ENCODE results near the gene EP400. TPM values are rescaled to one million over a fixed set of nuclear protein-coding genes. Genes with fewer than 3 reads are reported as not detected.

The EP400 gene
- total and polyA plus RNA-seq, 2 of the 13 experiments (the other 11 are each of a cell fraction or from before 2014, with no cell fraction given), result 4.9 to 5.0 TPM

DNA sequence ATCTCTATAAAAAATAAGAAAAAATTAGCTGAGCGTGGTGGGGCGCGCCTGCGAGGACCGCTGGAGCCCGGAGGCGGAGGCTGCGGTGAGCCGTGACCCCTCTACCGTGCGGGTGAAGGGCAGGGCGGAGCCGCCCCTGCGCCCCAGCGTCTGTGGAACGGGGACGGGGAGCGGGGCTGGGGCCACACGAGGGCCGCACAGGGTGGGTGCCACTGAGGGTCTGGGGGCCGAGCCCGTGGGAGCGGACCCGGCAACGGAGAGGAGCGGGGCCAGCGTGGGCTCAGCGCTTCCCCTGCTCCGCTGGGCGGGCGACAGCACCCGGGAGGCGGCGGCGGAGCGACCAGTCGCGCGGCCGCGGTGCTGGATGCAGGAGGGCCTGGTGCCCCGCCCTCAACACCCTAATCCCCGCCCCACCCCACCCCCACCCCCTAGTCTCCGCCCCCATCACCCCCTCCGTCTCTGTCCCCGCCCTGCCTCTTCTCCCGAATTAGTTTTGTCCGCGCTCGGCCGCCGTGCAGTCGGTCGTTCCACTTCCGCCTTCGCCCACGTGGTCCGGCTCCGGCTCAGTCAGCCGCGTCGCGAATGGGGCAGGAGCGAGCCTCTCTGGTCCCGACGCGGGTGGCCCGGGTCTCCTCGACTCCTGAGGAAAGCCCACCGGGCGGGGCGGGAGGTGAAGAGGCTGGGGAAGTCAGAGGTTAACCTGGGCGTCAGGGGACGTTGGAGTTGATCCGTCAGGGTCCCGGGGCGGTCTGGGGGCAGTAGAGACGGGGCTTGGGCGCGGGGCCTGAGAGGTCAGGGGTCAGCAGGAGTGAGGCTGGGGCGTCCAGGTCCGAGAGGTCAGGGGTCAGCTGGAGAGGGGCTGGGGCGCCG lies 20.8 kb upstream of the EP400 start, which contains the start of gene PUS1 (continued):
- TF ChIP-seq, protein P1, sequence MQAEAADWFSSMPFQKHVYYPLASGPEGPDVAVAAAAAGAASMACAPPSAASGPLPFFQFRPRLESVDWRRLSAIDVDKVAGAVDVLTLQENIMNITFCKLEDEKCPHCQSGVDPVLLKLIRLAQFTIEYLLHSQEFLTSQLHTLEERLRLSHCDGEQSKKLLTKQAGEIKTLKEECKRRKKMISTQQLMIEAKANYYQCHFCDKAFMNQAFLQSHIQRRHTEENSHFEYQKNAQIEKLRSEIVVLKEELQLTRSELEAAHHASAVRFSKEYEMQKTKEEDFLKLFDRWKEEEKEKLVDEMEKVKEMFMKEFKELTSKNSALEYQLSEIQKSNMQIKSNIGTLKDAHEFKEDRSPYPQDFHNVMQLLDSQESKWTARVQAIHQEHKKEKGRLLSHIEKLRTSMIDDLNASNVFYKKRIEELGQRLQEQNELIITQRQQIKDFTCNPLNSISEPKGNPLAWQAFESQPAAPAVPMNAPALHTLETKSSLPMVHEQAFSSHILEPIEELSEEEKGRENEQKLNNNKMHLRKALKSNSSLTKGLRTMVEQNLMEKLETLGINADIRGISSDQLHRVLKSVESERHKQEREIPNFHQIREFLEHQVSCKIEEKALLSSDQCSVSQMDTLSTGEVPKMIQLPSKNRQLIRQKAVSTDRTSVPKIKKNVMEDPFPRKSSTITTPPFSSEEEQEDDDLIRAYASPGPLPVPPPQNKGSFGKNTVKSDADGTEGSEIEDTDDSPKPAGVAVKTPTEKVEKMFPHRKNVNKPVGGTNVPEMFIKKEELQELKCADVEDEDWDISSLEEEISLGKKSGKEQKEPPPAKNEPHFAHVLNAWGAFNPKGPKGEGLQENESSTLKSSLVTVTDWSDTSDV (CRISPR knock-in tag; IDR thresholded peaks at IDR 0.05), result no peak
- TF ChIP-seq MTF1 (CRISPR knock-in tag; IDR thresholded peaks at IDR 0.05) (no peak), KDM5A (IDR thresholded peaks at IDR 0.05; ENCODE audit: borderline replicate concordance, low read length) (peak; percentile 74; the same call in 1 of the 2 replicates), ELF3 (CRISPR knock-in tag; IDR thresholded peaks at IDR 0.05) (peak; percentile 78), ZNF589 (CRISPR knock-in tag; conservative IDR thresholded peaks at IDR 0.05) (peak; percentile 46; the same call in 1 of the 2 replicates), MIER2 (CRISPR knock-in tag; IDR thresholded peaks at IDR 0.05) (no peak; the same call in 1 of the 2 replicates), MZF1 (CRISPR knock-in tag; IDR thresholded peaks at IDR 0.05; ENCODE audit: borderline replicate concordance) (no peak), ZNF547 (CRISPR knock-in tag; IDR thresholded peaks at IDR 0.05) (0 out of 2 replicates have a peak, but pooled peaks have one; percentile 51), HOXA5 (CRISPR knock-in tag; IDR thresholded peaks at IDR 0.05) (no peak; the same call in 1 of the 2 replicates), THYN1 (CRISPR knock-in tag; IDR thresholded peaks at IDR 0.05; ENCODE audit: borderline replicate concordance, low read depth) (no peak), FIP1L1 (IDR thresholded peaks at IDR 0.05; ENCODE audit: borderline replicate concordance, insufficient read depth, low read depth, low read length) (no peak), MTF2 (CRISPR knock-in tag; IDR thresholded peaks at IDR 0.05; ENCODE audit: borderline replicate concordance) (0 out of 2 replicates have a peak, but pooled peaks have one; percentile 57)
- TF ChIP-seq, protein P2, sequence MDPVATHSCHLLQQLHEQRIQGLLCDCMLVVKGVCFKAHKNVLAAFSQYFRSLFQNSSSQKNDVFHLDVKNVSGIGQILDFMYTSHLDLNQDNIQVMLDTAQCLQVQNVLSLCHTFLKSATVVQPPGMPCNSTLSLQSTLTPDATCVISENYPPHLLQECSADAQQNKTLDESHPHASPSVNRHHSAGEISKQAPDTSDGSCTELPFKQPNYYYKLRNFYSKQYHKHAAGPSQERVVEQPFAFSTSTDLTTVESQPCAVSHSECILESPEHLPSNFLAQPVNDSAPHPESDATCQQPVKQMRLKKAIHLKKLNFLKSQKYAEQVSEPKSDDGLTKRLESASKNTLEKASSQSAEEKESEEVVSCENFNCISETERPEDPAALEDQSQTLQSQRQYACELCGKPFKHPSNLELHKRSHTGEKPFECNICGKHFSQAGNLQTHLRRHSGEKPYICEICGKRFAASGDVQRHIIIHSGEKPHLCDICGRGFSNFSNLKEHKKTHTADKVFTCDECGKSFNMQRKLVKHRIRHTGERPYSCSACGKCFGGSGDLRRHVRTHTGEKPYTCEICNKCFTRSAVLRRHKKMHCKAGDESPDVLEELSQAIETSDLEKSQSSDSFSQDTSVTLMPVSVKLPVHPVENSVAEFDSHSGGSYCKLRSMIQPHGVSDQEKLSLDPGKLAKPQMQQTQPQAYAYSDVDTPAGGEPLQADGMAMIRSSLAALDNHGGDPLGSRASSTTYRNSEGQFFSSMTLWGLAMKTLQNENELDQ (CRISPR knock-in tag; IDR thresholded peaks at IDR 0.05; ENCODE audit: borderline replicate concordance), result no peak
- TF ChIP-seq, protein P3, sequence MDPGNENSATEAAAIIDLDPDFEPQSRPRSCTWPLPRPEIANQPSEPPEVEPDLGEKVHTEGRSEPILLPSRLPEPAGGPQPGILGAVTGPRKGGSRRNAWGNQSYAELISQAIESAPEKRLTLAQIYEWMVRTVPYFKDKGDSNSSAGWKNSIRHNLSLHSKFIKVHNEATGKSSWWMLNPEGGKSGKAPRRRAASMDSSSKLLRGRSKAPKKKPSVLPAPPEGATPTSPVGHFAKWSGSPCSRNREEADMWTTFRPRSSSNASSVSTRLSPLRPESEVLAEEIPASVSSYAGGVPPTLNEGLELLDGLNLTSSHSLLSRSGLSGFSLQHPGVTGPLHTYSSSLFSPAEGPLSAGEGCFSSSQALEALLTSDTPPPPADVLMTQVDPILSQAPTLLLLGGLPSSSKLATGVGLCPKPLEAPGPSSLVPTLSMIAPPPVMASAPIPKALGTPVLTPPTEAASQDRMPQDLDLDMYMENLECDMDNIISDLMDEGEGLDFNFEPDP (CRISPR knock-in tag; conservative IDR thresholded peaks at IDR 0.05), result no peak
- TF ChIP-seq, protein P4, sequence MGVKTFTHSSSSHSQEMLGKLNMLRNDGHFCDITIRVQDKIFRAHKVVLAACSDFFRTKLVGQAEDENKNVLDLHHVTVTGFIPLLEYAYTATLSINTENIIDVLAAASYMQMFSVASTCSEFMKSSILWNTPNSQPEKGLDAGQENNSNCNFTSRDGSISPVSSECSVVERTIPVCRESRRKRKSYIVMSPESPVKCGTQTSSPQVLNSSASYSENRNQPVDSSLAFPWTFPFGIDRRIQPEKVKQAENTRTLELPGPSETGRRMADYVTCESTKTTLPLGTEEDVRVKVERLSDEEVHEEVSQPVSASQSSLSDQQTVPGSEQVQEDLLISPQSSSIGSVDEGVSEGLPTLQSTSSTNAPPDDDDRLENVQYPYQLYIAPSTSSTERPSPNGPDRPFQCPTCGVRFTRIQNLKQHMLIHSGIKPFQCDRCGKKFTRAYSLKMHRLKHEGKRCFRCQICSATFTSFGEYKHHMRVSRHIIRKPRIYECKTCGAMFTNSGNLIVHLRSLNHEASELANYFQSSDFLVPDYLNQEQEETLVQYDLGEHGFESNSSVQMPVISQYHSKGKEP (CRISPR knock-in tag; IDR thresholded peaks at IDR 0.05), result no peak
- TF ChIP-seq, protein P5, sequence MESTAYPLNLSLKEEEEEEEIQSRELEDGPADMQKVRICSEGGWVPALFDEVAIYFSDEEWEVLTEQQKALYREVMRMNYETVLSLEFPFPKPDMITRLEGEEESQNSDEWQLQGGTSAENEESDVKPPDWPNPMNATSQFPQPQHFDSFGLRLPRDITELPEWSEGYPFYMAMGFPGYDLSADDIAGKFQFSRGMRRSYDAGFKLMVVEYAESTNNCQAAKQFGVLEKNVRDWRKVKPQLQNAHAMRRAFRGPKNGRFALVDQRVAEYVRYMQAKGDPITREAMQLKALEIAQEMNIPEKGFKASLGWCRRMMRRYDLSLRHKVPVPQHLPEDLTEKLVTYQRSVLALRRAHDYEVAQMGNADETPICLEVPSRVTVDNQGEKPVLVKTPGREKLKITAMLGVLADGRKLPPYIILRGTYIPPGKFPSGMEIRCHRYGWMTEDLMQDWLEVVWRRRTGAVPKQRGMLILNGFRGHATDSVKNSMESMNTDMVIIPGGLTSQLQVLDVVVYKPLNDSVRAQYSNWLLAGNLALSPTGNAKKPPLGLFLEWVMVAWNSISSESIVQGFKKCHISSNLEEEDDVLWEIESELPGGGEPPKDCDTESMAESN (CRISPR knock-in tag; conservative IDR thresholded peaks at IDR 0.05), result peak; percentile 80; the same call in 1 of the 2 replicates
